A549 (cell line): Measurements from ENCODE around the gene C2. TPM values are rescaled to one million over a fixed set of nuclear protein-coding genes. Genes with fewer than 3 reads are reported as not detected.

ENCODE experiments used
- ATAC-seq, 2 experiments: fragments of 200-7000 bp in 1 of 2; fragments of >200 bp in 1 of 2; cut with Nextera tagmentation in 1 of 2; cut with Tn5 transposase in 1 of 2; 3 replicates each; pipeline versions ENCODE4 v1.8.0 to v1.9.1; 2018 to 2020; ENCODE audit warnings: mild to moderate bottlenecking in 1 of 2, moderate library complexity in 1 of 2
- CTCF ChIA-PET: fragments of 300-600 bp; sonication (Branson Sonifier 250); formaldehyde crosslinking; extraction: SDS; loops from one replicate; lab custom pipeline; 2021; ENCODE audit warnings: antibody characterized with exemption, inconsistent platforms; lab: Yijun Ruan, JAX
- POLR2A ChIA-PET: fragments of 350-600 bp; formaldehyde crosslinking; extraction: SDS; loops from one replicate; lab custom pipeline; 2021; ENCODE audit warnings: antibody characterized with exemption, inconsistent platforms; lab: Yijun Ruan, JAX
- DNase-seq, 2 experiments: peaks; one replicate each; pipeline versions ENCODE4 v3.0.0 to v3.0.0-alpha.2; 2011 to 2016; ENCODE audit warnings: low read depth in 1 of 2, low spot score in 1 of 2
- FAIRE-seq: peaks from 2 replicates; lab custom pipeline; 2011; peaks lifted over from hg19 to GRCh38; lab: Jason Lieb, UNC
- H3K27ac ChIP-seq, 2 experiments: fragments of >200 bp; sonication (Bioruptor Twin); formaldehyde crosslinking; 3 replicates each; pipeline ENCODE4 v1.5.1; 2016 to 2017
- H3K4me1 ChIP-seq: fragments of >200 bp; sonication (Bioruptor Twin); formaldehyde crosslinking; 3 replicates; pipeline ENCODE4 v1.6.1; 2016
- H3K4me2 ChIP-seq: fragments of >200 bp; sonication (Bioruptor Twin); formaldehyde crosslinking; 3 replicates; pipeline ENCODE4 v1.6.1; 2016
- H3K4me3 ChIP-seq: fragments of >200 bp; sonication (Bioruptor Twin); formaldehyde crosslinking; 3 replicates; pipeline ENCODE4 v1.5.1; 2016
- H3K9me3 ChIP-seq: fragments of >200 bp; sonication (Bioruptor Twin); formaldehyde crosslinking; 3 replicates; pipeline ENCODE4 v1.6.1; 2016
- BCL3 ChIP-seq: fragments of >200 bp; sonication (Bioruptor Twin); formaldehyde crosslinking; IDR thresholded peaks from 3 replicates; pipeline ENCODE4 v1.6.1; 2016
- CBX2 ChIP-seq: fragments of 200-600 bp; sonication (generic); IDR thresholded peaks from 2 replicates; pipeline ENCODE4 v1.6.1; 2016; ENCODE audit warnings: low read depth, mild to moderate bottlenecking, borderline replicate concordance
- CTCF ChIP-seq: fragments of >200 bp; sonication (Bioruptor Twin); formaldehyde crosslinking; IDR thresholded peaks from 3 replicates; pipeline ENCODE4 v1.5.1; 2016
- EHMT2 ChIP-seq: fragments of 200-600 bp; sonication (generic); IDR thresholded peaks from 2 replicates; pipeline ENCODE4 v1.6.1; 2016; ENCODE audit warnings: antibody characterized with exemption, low read depth, mild to moderate bottlenecking, moderate library complexity
- ELK1 ChIP-seq: fragments of 150-350 bp; IDR thresholded peaks from 2 replicates; pipeline ENCODE4 v1.6.1; 2014; ENCODE audit warnings: low read depth, mild to moderate bottlenecking, low read length
- FOSB ChIP-seq: fragments of 250-450 bp; sonication (Bioruptor Pico); IDR thresholded peaks from 2 replicates; pipeline ENCODE4 v1.5.0; 2020; ENCODE audit warnings: mild to moderate bottlenecking, moderate library complexity
- FOSL2 ChIP-seq, 2 experiments: fragments of 450-650 bp in 1 of 2; fragments of >200 bp in 1 of 2; sonication (Bioruptor Twin) in 1 of 2; formaldehyde crosslinking; IDR thresholded peaks; 2 replicates each; pipeline versions ENCODE4 v1.5.0 to v1.6.1; 2016 to 2020; ENCODE audit warnings: mild to moderate bottlenecking in 1 of 2, moderate library complexity in 1 of 2
- GATA3 ChIP-seq: IDR thresholded peaks from 2 replicates; pipeline ENCODE4 v1.6.1; 2012; ENCODE audit warnings: borderline replicate concordance
- HDAC2 ChIP-seq: fragments of 200-600 bp; sonication (generic); IDR thresholded peaks from 2 replicates; pipeline ENCODE4 v1.6.1; 2016
- HES2 ChIP-seq: fragments of >200 bp; sonication (Bioruptor Twin); formaldehyde crosslinking; IDR thresholded peaks from 2 replicates; pipeline ENCODE4 v1.6.1; 2016
- HEYL ChIP-seq: fragments of 250-450 bp; sonication (Bioruptor Pico); IDR thresholded peaks from 2 replicates; pipeline ENCODE4 v1.8.0; 2021; ENCODE audit warnings: mild to moderate bottlenecking, moderate library complexity
- HMGXB4 ChIP-seq: fragments of 250-450 bp; sonication (Bioruptor Pico); IDR thresholded peaks from 2 replicates; pipeline ENCODE4 v1.5.0; 2021; ENCODE audit warnings: mild to moderate bottlenecking, moderate library complexity, borderline replicate concordance
- HOXB13 ChIP-seq: fragments of 250-450 bp; sonication (Bioruptor Pico); IDR thresholded peaks from 2 replicates; pipeline ENCODE4 v1.5.0; 2020; ENCODE audit warnings: low read depth, mild to moderate bottlenecking, moderate library complexity
- HOXB5 ChIP-seq: fragments of 250-450 bp; sonication (Bioruptor Pico); IDR thresholded peaks from 2 replicates; pipeline ENCODE4 v1.5.0; 2020; ENCODE audit warnings: mild to moderate bottlenecking, moderate library complexity
- MYC ChIP-seq: IDR thresholded peaks from 2 replicates; pipeline ENCODE4 v1.6.1; 2012; ENCODE audit warnings: mild to moderate bottlenecking, inconsistent platforms, low read length, improper control_type of control experiment, borderline replicate concordance
- PHF8 ChIP-seq: fragments of 200-600 bp; sonication (generic); IDR thresholded peaks from 2 replicates; pipeline ENCODE4 v1.6.1; 2016; ENCODE audit warnings: low read depth, mild to moderate bottlenecking, antibody characterized with exemption, moderate library complexity, borderline replicate concordance
- POLR2A ChIP-seq: IDR thresholded peaks from 2 replicates; pipeline ENCODE4 v1.6.1; 2012; ENCODE audit warnings: mild to moderate bottlenecking, low read length
- RAD21 ChIP-seq, 2 experiments: fragments of >200 bp in 1 of 2; sonication (Bioruptor Twin) in 1 of 2; formaldehyde crosslinking in 1 of 2; IDR thresholded peaks in 1 of 2; conservative IDR thresholded peaks in 1 of 2; 2 replicates in 1 of 2; 3 replicates in 1 of 2; pipeline ENCODE4 v1.6.1; 2012 to 2018; ENCODE audit warnings: inconsistent platforms in 1 of 2
- RCOR1 ChIP-seq: fragments of 150-350 bp; IDR thresholded peaks from 2 replicates; pipeline ENCODE4 v1.6.1; 2014; ENCODE audit warnings: antibody characterized with exemption, low read length, low read depth
- RNF2 ChIP-seq: fragments of 200-600 bp; sonication (generic); IDR thresholded peaks from 2 replicates; pipeline ENCODE4 v1.6.1; 2016; ENCODE audit warnings: low read depth, mild to moderate bottlenecking, antibody characterized with exemption, moderate library complexity, borderline replicate concordance
- ZC3H11A ChIP-seq: fragments of 450-650 bp; IDR thresholded peaks from 2 replicates; pipeline ENCODE4 v1.6.1; 2014; ENCODE audit warnings: antibody characterized with exemption, mild to moderate bottlenecking
- ZNF302 ChIP-seq: fragments of 250-450 bp; sonication (Bioruptor Pico); IDR thresholded peaks from 2 replicates; pipeline ENCODE4 v1.9.0; 2021; ENCODE audit warnings: inconsistent platforms, mild to moderate bottlenecking, moderate library complexity
- ZSCAN20 ChIP-seq: fragments of 250-450 bp; sonication (Bioruptor Pico); IDR thresholded peaks from 2 replicates; pipeline ENCODE4 v1.8.0; 2022; ENCODE audit warnings: mild to moderate bottlenecking, moderate library complexity
- WGBS: methylation state at CpG from one replicate; pipeline ENCODE4 v1.1.6; 2017; ENCODE audit errors: missing lambda C conversion rate; 5-methylcytosine and 5-hydroxymethylcytosine counted together
- polyA plus RNA-seq, 4 experiments: library from polyadenylated mRNA; depleted of rRNA in 3 of 4; stranded (reverse); fragments of >200 nt; fragmentation: RNase III in 1 of 4; extraction: RNeasy Plus Mini Kit Qiagen cat#74134 plus additional on column Dnase treatment in 1 of 4; gene quantifications; 2 replicates in 3 of 4; 3 replicates in 1 of 4; pipeline ENCODE4 v1.2.3, GENCODE V29; 2011 to 2017

C2 gene
- polyA plus RNA-seq, 2 of the 4 experiments (the other 2 are of a cell fraction) = 0.22 to 0.87 TPM

- ChIA-PET CTCF (interaction anchor here (0.6 to 2.6 kb wide), 2 partner anchors 12 to 14 kb away, joined by 3 to 13 read pairs; no protein-coding TSS in a partner anchor), POLR2A (no interaction called here)
- DNase-seq (no peak), FAIRE-seq (no peak), ATAC-seq (no peak)
- Histone ChIP-seq H3K27ac (no peak overlapping the region), H3K4me3 (no peak overlapping the region), H3K4me1 (peaks cover 5% of the 10 kb centered on the region; the same call in 2 of the 3 replicates), H3K4me2 (no peak overlapping the region), H3K9me3 (no peaks in the 10 kb centered on the region)
- TF ChIP-seq MYC (no peak), RCOR1 (no peak), ZC3H11A (no peak), POLR2A (no peak), EHMT2 (no peak), FOSB (CRISPR knock-in tag) (no peak), BCL3 (no peak), HOXB13 (CRISPR knock-in tag) (no peak), ELK1 (no peak), CTCF (no peak), HMGXB4 (CRISPR knock-in tag) (no peak), CBX2 (no peak), HES2 (no peak), RNF2 (no peak), HOXB5 (CRISPR knock-in tag) (no peak), HEYL (no peak), RAD21 (conservative IDR thresholded peaks at IDR 0.05 in 1 of 2, IDR thresholded peaks at IDR 0.05 in 1 of 2) (no peak), GATA3 (no peak), FOSL2 (IDR thresholded peaks at IDR 0.05) (no peak), FOSL2 (CRISPR knock-in tag; IDR thresholded peaks at IDR 0.05) (no peak)
- 97% methylated on average over 14 of the region's 19 CpGs for WGBS
Measured at GRCh38 chr6:31963921-31964320, 36.4 kb downstream of the C2 start.

- no peak for DNase-seq
- no peak for FAIRE-seq
- H3K4me3 ChIP-seq = no peak overlapping the region
- WGBS = 95% methylated on average over 11 of the region's 13 CpGs
- no peaks in the 10 kb centered on the region for H3K9me3 ChIP-seq
- H3K27ac ChIP-seq = no peak overlapping the region
- TF ChIP-seq ZSCAN20 (CRISPR knock-in tag) (no peak), ZNF302 (no peak), HDAC2 (no peak), PHF8 (no peak)
- ATAC-seq = no peak
- H3K4me1 ChIP-seq = peaks cover 4% of the 10 kb centered on the region; the same call in 1 of the 3 replicates
- ChIA-PET CTCF (interaction anchor here (0.6 to 1.4 kb wide), 4 partner anchors 14 to 367 kb away, joined by 3 to 9 read pairs (median 3); no protein-coding TSS in a partner anchor), POLR2A (no interaction called here)
- H3K4me2 ChIP-seq = no peak overlapping the region
Measured at GRCh38 chr6:31965700-31966099, 38.2 kb downstream of the C2 start.
